ENCODE data around the gene CACNA1E. TPM values are rescaled to one million over a fixed set of nuclear protein-coding genes. Genes with fewer than 3 reads are reported as not detected.

CACNA1E gene
- total and polyA plus RNA-seq, 2 of the 4 experiments (the other 2 are of a cell fraction), result not detected

GRCh38 chr1:181456551-181456950, 26.8 kb upstream of the CACNA1E start:
- Histone ChIP-seq H3K4me1 (ENCODE audit: control insufficient read depth, insufficient read depth, low read length) (no peaks in the 10 kb centered on the region), H2BK15ac (ENCODE audit: low read depth, low read length) (no peak overlapping the region), H3K27ac (ENCODE audit: insufficient read depth, low read length) (no peak overlapping the region), H3K27me3 (ENCODE audit: control insufficient read depth, insufficient read depth, low read length) (no peaks in the 10 kb centered on the region), H2AK5ac (ENCODE audit: low read depth, low read length) (no peak overlapping the region), H3K9me3 (ENCODE audit: control insufficient read depth, insufficient read depth, low read length) (no peaks in the 10 kb centered on the region), H3K4me3 (ENCODE audit: insufficient read depth, low read depth, low read length) (no peak overlapping the region), H3K9ac (ENCODE audit: low read depth, low read length) (no peak overlapping the region), H3K79me1 (ENCODE audit: low read depth in 1 of 2, low read length in 2 of 2) (no peaks in the 10 kb centered on the region), H3K56ac (ENCODE audit: extremely low read depth, insufficient read depth, low read length) (no peak overlapping the region), H3K4ac (ENCODE audit: low read depth, low read length) (no peak overlapping the region), H3K4me2 (ENCODE audit: low read depth, low read length) (no peak overlapping the region), H4K5ac (ENCODE audit: low read depth, low read length) (no peak overlapping the region), H3K9me1 (ENCODE audit: insufficient read depth, low read length) (no peaks in the 10 kb centered on the region), H2AK9ac (replicated peaks; ENCODE audit: low read depth, low read length, poor library complexity) (no peak overlapping the region), H3K18ac (ENCODE audit: low read depth, low read length) (no peak overlapping the region), H2BK120ac (ENCODE audit: low read depth, low read length) (no peak overlapping the region), H4K8ac (ENCODE audit: low read depth in 2 of 2, low read length in 2 of 2) (no peak overlapping the region), H3K14ac (replicated peaks; ENCODE audit: low read depth, low read length) (no peak overlapping the region), H2BK5ac (ENCODE audit: low read depth, low read length, poor library complexity, severe bottlenecking) (no peak overlapping the region), H3K23ac (ENCODE audit: low read depth, low read length) (no peak overlapping the region), H4K91ac (ENCODE audit: insufficient read depth, low read depth, low read length) (no peak overlapping the region), H4K20me1 (ENCODE audit: insufficient read depth, low read length) (no peaks in the 10 kb centered on the region), H2BK20ac (ENCODE audit: low read depth, low read length) (no peak overlapping the region), H2AFZ (replicated peaks; ENCODE audit: low read length, poor library complexity) (no peak overlapping the region), H3K36me3 (ENCODE audit: control insufficient read depth, insufficient read depth, low read length) (no peaks in the 10 kb centered on the region)
- in situ Hi-C loops (cut with MboI; ENCODE audit: low sequenced_read_pairs) (no loop called here), intact Hi-C loops (cut with micrococcal nuclease) (no loop called here), dilution Hi-C loops (cut with HindIII; ENCODE audit: low sequenced_read_pairs, unreplicated experiment) (no loop called here)
- DNase-seq, result no peak
- no peak for ATAC-seq (ENCODE audit: low read depth)
- no TSS peak for BruUV-seq (replicated peaks)
- TF ChIP-seq MAZ (IDR thresholded peaks at IDR 0.05; ENCODE audit: borderline replicate concordance, low read depth, low read length) (no peak), ELK1 (IDR thresholded peaks at IDR 0.05; ENCODE audit: borderline replicate concordance, low read depth, low read length) (no peak), FOS (IDR thresholded peaks at IDR 0.05; ENCODE audit: low read depth, low read length) (no peak), MAFK (IDR thresholded peaks at IDR 0.05; ENCODE audit: low read depth, low read length) (no peak), CTCF (conservative IDR thresholded peaks at IDR 0.05; ENCODE audit: low read depth, low read length) (no peak), NFE2L2 (IDR thresholded peaks at IDR 0.05; ENCODE audit: low read depth, low read length) (no peak), CHD1 (IDR thresholded peaks at IDR 0.05; ENCODE audit: low read depth, low read length) (no peak), RAD21 (IDR thresholded peaks at IDR 0.05; ENCODE audit: low read length) (no peak), MXI1 (IDR thresholded peaks at IDR 0.05; ENCODE audit: borderline replicate concordance, low read depth, low read length) (no peak), USF2 (IDR thresholded peaks at IDR 0.05; ENCODE audit: low read depth, low read length) (no peak), BHLHE40 (IDR thresholded peaks at IDR 0.05; ENCODE audit: low read depth, low read length) (no peak), RCOR1 (IDR thresholded peaks at IDR 0.05; ENCODE audit: insufficient replicate concordance, low read length) (no peak), SMC3 (IDR thresholded peaks at IDR 0.05; ENCODE audit: low read depth, low read length) (no peak), RFX5 (IDR thresholded peaks at IDR 0.05; ENCODE audit: low read depth, low read length) (no peak), POLR2A (IDR thresholded peaks at IDR 0.05; ENCODE audit: low read depth, low read length) (no peak), CEBPB (IDR thresholded peaks at IDR 0.05; ENCODE audit: low read depth, low read length) (no peak)
- CTCF ChIA-PET, result no interaction called here
- WGBS, 2 experiments (ENCODE audit: extremely low coverage in 2 of 2, insufficient read length in 1 of 2), result no CpG with 5 or more reads among the region's 3 CpGs
- POLR2A ChIA-PET (ENCODE audit: unreplicated experiment), result no interaction called here

All from IMR-90 (cell line).